ENCODE measurements around the gene LMF1.

- TF ChIP-seq CTCF (IDR thresholded peaks at IDR 0.05): no peak
- no peak for TF ChIP-seq POLR2A (IDR thresholded peaks at IDR 0.05)
- TF ChIP-seq POLR2AphosphoS5 (IDR thresholded peaks at IDR 0.05): no peak
These were observed 58.5 kb downstream of the LMF1 start for GRCh38 chr16:912322-912683.
